SKM-1 treated with dmso at 0.1 percent for 144 hours (cell line): ENCODE results near the gene HMGCS1.
"Not testable (repeated sequence)": the region's sequence is repeated elsewhere in the genome, so short reads cannot be mapped to it uniquely, and the experiment has no call there.

Source experiments
- DNase-seq: peaks from one replicate; lab custom pipeline; 2025; ENCODE audit not compliant: unreplicated experiment; lab: John Stamatoyannopoulos, UW

The HMGCS1 gene

GRCh38 chr5:43274435-43275114 is 38.6 kb downstream of the HMGCS1 start:
- DNase-seq, result no peak

- no peak for DNase-seq
Measured at GRCh38 chr5:43273552-43273951, 39.7 kb downstream of the HMGCS1 start.

GRCh38 chr5:43270645-43271044 is 42.6 kb downstream of the HMGCS1 start:
- peak; percentile 7 for DNase-seq

GRCh38 chr5:43268188-43268820 is 44.9 kb downstream of the HMGCS1 start:
- DNase-seq, result no peak

DNA sequence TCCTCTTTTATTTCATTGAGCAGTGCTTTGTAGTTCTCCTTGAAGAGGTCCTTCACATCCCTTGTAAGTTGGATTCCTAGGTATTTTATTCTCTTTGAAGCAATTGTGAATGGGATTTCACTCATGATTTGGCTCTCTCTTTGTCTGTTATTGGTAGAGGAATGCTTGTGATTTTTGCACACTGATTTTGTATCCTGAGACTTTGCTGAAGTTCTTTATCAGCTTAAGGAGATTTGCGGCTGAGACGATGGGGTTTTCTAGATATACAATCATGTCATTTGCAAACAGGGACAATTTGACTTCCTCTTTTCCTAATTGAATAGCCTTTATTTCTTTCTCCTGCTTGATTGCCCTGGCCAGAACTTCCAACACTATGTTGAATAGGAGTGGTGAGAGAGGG is 50.9 kb downstream of the HMGCS1 start:
- DNase-seq, result not testable (repeated sequence)

- DNase-seq, result no peak
Measured at GRCh38 chr5:43258116-43258515, 55.1 kb downstream of the HMGCS1 start.

DNA sequence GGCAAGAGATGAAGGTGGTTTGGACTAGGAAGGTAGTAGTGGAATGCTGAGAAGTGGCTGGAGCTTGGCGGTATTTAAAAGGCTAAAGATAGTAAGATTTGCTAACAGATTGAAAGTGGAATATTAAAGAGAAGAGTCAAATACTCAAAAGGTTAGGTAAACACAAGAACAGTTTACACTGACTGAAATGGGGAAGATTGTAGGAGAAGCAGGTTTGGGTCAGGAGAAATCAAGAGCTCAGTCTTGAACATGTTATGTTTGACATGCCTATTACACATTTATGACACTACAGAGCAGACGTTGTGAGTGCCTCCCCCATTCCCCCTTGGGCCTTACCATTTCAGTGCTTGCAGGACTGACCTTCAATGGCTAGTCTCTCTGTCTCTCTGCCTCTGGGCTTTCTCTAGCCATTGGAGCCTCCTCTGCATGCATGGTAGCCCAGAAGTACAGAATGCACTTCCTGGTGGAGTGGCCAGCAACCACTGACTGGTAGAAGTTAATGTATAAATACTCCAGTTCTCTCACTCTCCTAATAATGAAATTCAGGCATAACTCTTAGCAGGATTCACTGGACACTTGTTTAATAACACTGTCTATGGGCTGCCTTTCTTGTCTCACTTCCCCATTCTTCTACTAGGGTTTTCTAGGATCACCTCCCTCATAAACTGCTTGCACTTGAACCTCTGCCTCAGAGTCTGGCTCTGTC is 56.8 kb downstream of the HMGCS1 start:
- DNase-seq, result no peak

- DNase-seq, result no peak
Measured at GRCh38 chr5:43255704-43256103, 57.5 kb downstream of the HMGCS1 start.

GRCh38 chr5:43251754-43252153 is 61.5 kb downstream of the HMGCS1 start:
- no peak for DNase-seq

GRCh38 chr5:43245724-43246385 is 67.4 kb downstream of the HMGCS1 start:
- no peak for DNase-seq

DNA sequence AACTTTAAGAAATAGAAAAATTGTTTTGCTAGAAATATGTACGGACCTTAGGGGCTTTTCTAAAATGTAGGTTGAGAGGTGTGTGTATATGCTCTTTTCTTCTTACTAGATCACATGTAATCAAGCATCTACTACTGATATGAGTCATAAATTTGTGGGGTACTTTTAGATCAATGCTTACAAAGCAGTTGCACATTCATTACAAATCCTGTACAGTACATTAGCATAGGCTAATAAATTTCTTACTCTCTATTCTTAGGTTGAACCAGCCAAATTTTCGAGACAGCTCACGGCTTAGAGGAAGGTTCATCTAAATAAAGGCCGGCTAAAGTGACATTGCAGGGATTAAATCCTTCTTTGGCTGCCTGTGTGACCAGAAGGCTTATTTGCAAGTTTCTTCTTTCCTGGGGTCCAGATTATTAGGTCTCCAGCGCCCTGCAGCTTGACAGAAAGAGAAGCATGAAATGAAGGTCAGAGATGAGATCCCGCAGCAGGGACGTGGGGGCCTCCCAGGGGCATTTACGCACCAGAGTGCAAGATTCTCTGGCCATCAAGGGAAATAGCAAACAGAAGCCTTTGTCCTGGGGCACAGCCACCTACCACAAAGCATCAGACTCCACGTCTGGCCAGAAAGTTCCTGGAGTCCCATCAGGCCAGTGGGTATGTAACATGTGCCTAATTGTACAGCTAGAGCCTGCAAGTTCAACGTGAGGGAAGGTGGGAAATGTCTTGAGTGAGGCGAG is 68.2 kb downstream of the HMGCS1 start:
- DNase-seq, result no peak

DNA sequence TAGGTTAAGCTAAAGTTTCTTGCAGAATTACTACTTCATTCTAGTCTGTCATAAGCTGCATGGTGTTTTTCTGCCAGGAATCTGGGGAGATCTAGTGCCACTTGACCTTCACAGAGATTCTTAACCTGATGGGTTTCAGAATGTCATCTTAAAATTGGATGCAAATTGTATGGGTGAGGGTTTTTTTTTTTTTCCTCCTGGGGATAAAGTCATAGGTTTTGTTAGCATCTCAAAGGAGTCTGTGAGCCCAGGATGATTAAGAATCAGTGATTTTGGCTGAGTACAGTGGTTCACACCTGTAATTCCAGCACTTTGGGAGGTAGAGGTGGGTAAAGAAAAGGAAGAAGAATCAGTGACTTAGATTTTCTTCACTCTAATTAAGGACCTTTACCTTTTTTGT is 69.9 kb downstream of the HMGCS1 start:
- DNase-seq, result no peak

DNA sequence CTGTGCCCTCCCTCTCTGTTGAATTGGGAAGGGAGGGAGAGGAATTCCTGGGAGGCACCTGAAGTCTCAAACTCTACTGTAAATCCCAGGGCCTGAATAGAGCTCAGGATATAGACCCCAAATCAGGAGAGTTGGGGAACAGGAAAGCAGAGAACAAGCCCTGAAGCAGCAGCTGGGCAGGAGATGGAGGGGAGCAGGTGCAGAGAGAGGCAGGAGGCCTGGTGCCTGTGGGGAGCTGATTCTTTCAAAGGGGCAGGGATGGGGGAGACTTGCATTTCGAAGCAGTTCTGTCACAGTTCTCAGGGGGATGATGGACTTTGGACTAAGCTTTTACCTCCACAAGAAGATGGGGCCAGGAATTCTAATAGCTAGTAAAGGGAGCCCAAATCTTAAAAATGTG is 71.0 kb downstream of the HMGCS1 start:
- no peak for DNase-seq
